Measurements from ENCODE around the gene SPHK2.
"Not testable (repeated sequence)": the region's sequence is repeated elsewhere in the genome, so short reads cannot be mapped to it uniquely, and the experiment has no call there.

GRCh38 chr19:48577908-48578307 lies 41.4 kb upstream of the SPHK2 start:
- not testable (repeated sequence) for TF ChIP-seq CTCF (IDR thresholded peaks at IDR 0.05; ENCODE audit: borderline replicate concordance, extremely low read depth, low read length, poor library complexity, severe bottlenecking); EZH2 (IDR thresholded peaks at IDR 0.05; ENCODE audit: borderline replicate concordance, low read depth, low read length, severe bottlenecking)

Measured in DND-41 (cell line).